Nephron progenitor cell (in vitro differentiated cells): Measurements from ENCODE around the gene LGALS7B.
"Not testable (repeated sequence)": the region's sequence is repeated elsewhere in the genome, so short reads cannot be mapped to it uniquely, and the experiment has no call there.

Experiments used
- DNase-seq: peaks from one replicate; pipeline ENCODE4 v3.0.0; 2021
- H3K27ac Mint-ChIP-seq: 2 replicates; pipeline ENCODE4 v1.8.0; 2021; ENCODE audit warnings: mild to moderate bottlenecking, moderate library complexity, mixed read lengths
- H3K27me3 Mint-ChIP-seq: 2 replicates; pipeline ENCODE4 v1.8.0; 2021; ENCODE audit warnings: mild to moderate bottlenecking, low read depth, mixed read lengths; ENCODE audit not compliant: poor library complexity
- H3K36me3 Mint-ChIP-seq: 2 replicates; pipeline ENCODE4 v1.8.0; 2021; ENCODE audit warnings: low read depth, mixed read lengths
- H3K4me1 Mint-ChIP-seq: 2 replicates; pipeline ENCODE4 v1.8.0; 2021; ENCODE audit warnings: mixed read lengths
- H3K4me3 Mint-ChIP-seq: 2 replicates; pipeline ENCODE4 v1.8.0; 2021; ENCODE audit warnings: mild to moderate bottlenecking, moderate library complexity, mixed read lengths
- H3K9me3 Mint-ChIP-seq: 2 replicates; pipeline ENCODE4 v1.8.0; 2021; ENCODE audit warnings: mild to moderate bottlenecking, moderate library complexity, mixed read lengths
- CTCF ChIP-seq: fragments of 200-600 bp; sonication (generic); IDR thresholded peaks from 2 replicates; pipeline ENCODE4 v1.5.0; 2021; ENCODE audit warnings: antibody characterized with exemption

LGALS7B gene

GRCh38 chr19:38792250-38793111 is 3.5 kb downstream of the LGALS7B start:
- DNase-seq, result no peak
- Mint-ChIP-seq H3K4me1 (peaks cover 5% of the 10 kb centered on the region), H3K36me3 (no peaks in the 10 kb centered on the region), H3K27me3 (peaks cover 9% of the 10 kb centered on the region), H3K4me3 (no peak overlapping the region), H3K9me3 (peaks cover 21% of the 10 kb centered on the region), H3K27ac (no peak overlapping the region)
- no peak for TF ChIP-seq CTCF

- Mint-ChIP-seq H3K4me3 (no peak overlapping the region), H3K27ac (no peak overlapping the region), H3K4me1 (peaks cover 5% of the 10 kb centered on the region), H3K36me3 (no peaks in the 10 kb centered on the region), H3K9me3 (peaks cover 21% of the 10 kb centered on the region), H3K27me3 (peaks cover 9% of the 10 kb centered on the region)
- DNase-seq, result no peak
- no peak for TF ChIP-seq CTCF
These were observed 4.2 kb downstream of the LGALS7B start for GRCh38 chr19:38793177-38793576.

GRCh38 chr19:38793671-38794070 is 4.7 kb downstream of the LGALS7B start:
- DNase-seq, result no peak
- Mint-ChIP-seq H3K36me3 (no peaks in the 10 kb centered on the region), H3K27me3 (peaks cover 9% of the 10 kb centered on the region), H3K4me1 (peaks cover 2% of the 10 kb centered on the region), H3K4me3 (no peak overlapping the region), H3K9me3 (peaks cover 21% of the 10 kb centered on the region), H3K27ac (no peak overlapping the region)
- TF ChIP-seq CTCF, result no peak

DNA sequence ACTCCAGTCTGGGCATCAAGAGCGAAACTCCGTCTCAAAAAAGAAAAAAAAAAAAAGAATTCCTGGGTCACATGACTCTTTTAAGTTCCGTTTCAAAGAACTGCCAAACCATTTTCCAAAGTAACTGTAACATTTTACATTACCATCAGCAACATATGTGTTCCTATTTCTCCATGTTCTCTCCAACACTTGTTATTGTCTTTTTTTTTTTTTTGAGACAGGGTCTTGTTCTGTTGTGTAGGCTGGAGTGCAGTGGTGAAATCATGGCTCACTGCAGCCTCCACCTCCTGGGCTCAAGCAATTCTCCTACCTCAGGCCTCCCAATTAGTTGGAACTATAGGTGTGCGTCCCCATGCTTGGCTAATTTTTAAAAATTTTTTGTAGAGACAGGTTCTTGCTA is 6.5 kb downstream of the LGALS7B start:
- no peak for TF ChIP-seq CTCF
- Mint-ChIP-seq H3K4me1 (no peaks in the 10 kb centered on the region), H3K36me3 (no peaks in the 10 kb centered on the region), H3K27me3 (peaks cover 14% of the 10 kb centered on the region), H3K9me3 (peaks cover 26% of the 10 kb centered on the region), H3K27ac (no peak overlapping the region), H3K4me3 (no peak overlapping the region)
- DNase-seq, result no peak

GRCh38 chr19:38796154-38796553 is 7.2 kb downstream of the LGALS7B start:
- peaks cover 14% of the 10 kb centered on the region for H3K27me3 Mint-ChIP-seq
- no peak for DNase-seq
- no peak for TF ChIP-seq CTCF
- H3K36me3 Mint-ChIP-seq, result no peaks in the 10 kb centered on the region
- H3K4me1 Mint-ChIP-seq, result no peaks in the 10 kb centered on the region
- H3K4me3 Mint-ChIP-seq, result no peak overlapping the region
- no peak overlapping the region for H3K27ac Mint-ChIP-seq
- peaks cover 26% of the 10 kb centered on the region for H3K9me3 Mint-ChIP-seq

GRCh38 chr19:38797781-38798180 is 8.8 kb downstream of the LGALS7B start:
- not testable (repeated sequence) for H3K4me1 Mint-ChIP-seq, DNase-seq, H3K36me3 Mint-ChIP-seq, H3K27ac Mint-ChIP-seq, H3K4me3 Mint-ChIP-seq
- peaks cover 14% of the 10 kb centered on the region for H3K27me3 Mint-ChIP-seq
- peaks cover 26% of the 10 kb centered on the region for H3K9me3 Mint-ChIP-seq
